PC-3 (cell line): ENCODE measurements around the gene VSTM2B. TPM values are rescaled to one million over a fixed set of nuclear protein-coding genes. Genes with fewer than 3 reads are reported as not detected.

Experiments
- ATAC-seq: fragments of 200-7000 bp; cut with Tn5 transposase; 2 replicates; pipeline ENCODE4 v1.9.1; 2020; ENCODE audit warnings: mild to moderate bottlenecking, moderate library complexity
- BruUV-seq: library from RNA; stranded (reverse); fragments of 400-500 nt; replicated peaks from 2 replicates; lab custom pipeline; 2021; lab: Mats Ljungman, UMichigan
- CTCF ChIA-PET: fragments of 300-600 bp; sonication (Branson Sonifier 250); formaldehyde crosslinking; loops from one replicate; lab custom pipeline; 2022; ENCODE audit warnings: antibody characterized with exemption; lab: Charles Lee
- POLR2A ChIA-PET: fragments of 300-600 bp; sonication (Branson Sonifier 250); formaldehyde crosslinking; loops from one replicate; lab custom pipeline; 2022; ENCODE audit warnings: antibody characterized with exemption; ENCODE audit not compliant: unreplicated experiment; lab: Charles Lee
- DNase-seq: peaks from one replicate; pipeline ENCODE4 v3.0.0-alpha.2; 2015
- H2AFZ ChIP-seq: fragments of 300-600 bp; sonication (generic); 2 replicates; pipeline ENCODE4 v1.6.0; 2016; ENCODE audit warnings: antibody characterized with exemption, low read length
- H3F3A ChIP-seq: fragments of 300-600 bp; sonication (generic); one replicate; pipeline ENCODE4 v1.6.0; 2017; ENCODE audit warnings: antibody characterized with exemption, low read length, control low read depth, mild to moderate bottlenecking; ENCODE audit not compliant: unreplicated experiment
- H3K27ac ChIP-seq: fragments of 300-600 bp; sonication (generic); 2 replicates; pipeline ENCODE4 v1.5.1; 2016; ENCODE audit warnings: mild to moderate bottlenecking, low read length
- H3K27me3 ChIP-seq: fragments of 300-600 bp; sonication (generic); 2 replicates; pipeline ENCODE4 v1.6.1; 2016; ENCODE audit warnings: low read length, mixed read lengths
- H3K36me3 ChIP-seq: fragments of 300-600 bp; sonication (generic); 2 replicates; pipeline ENCODE4 v1.6.1; 2016; ENCODE audit warnings: low read depth, mixed run types, low read length, mixed read lengths
- H3K4me1 ChIP-seq: fragments of 300-600 bp; sonication (generic); 2 replicates; pipeline ENCODE4 v1.5.1; 2016; ENCODE audit warnings: low read length; ENCODE audit not compliant: insufficient read depth
- H3K4me2 ChIP-seq: fragments of 300-600 bp; sonication (generic); 2 replicates; pipeline ENCODE4 v1.6.0; 2016; ENCODE audit warnings: low read length
- H3K4me3 ChIP-seq: fragments of 300-600 bp; sonication (generic); 2 replicates; pipeline ENCODE4 v1.5.1; 2016; ENCODE audit warnings: mild to moderate bottlenecking, low read length, mixed read lengths
- H3K79me2 ChIP-seq: fragments of 300-600 bp; sonication (generic); 2 replicates; pipeline ENCODE4 v1.6.1; 2017; ENCODE audit warnings: low read length, mixed read lengths
- H3K9ac ChIP-seq: fragments of 300-600 bp; sonication (generic); 2 replicates; pipeline ENCODE4 v1.6.0; 2016; ENCODE audit warnings: mild to moderate bottlenecking, low read length
- H3K9me2 ChIP-seq: fragments of 300-600 bp; sonication (generic); replicated peaks from 2 replicates; pipeline ENCODE4 v1.6.1; 2016; ENCODE audit warnings: mixed run types, low read length, mixed read lengths
- H3K9me3 ChIP-seq: fragments of 300-600 bp; sonication (generic); 2 replicates; pipeline ENCODE4 v1.6.1; 2016; ENCODE audit warnings: low read length, mixed read lengths
- H4K20me1 ChIP-seq: fragments of 300-600 bp; sonication (generic); 2 replicates; pipeline ENCODE4 v1.6.1; 2016; ENCODE audit warnings: low read length, mixed read lengths
- EZH2 ChIP-seq: fragments of 300-600 bp; sonication (generic); IDR thresholded peaks from one replicate; pipeline ENCODE4 v1.6.1; 2017; ENCODE audit warnings: antibody characterized with exemption, mild to moderate bottlenecking, low read length; ENCODE audit not compliant: unreplicated experiment
- EZH2phosphoT487 ChIP-seq: fragments of 300-600 bp; sonication (generic); IDR thresholded peaks from 2 replicates; pipeline ENCODE4 v1.6.1; 2018; ENCODE audit warnings: mild to moderate bottlenecking, antibody characterized with exemption, low read length, borderline replicate concordance
- intact Hi-C: fragments of 100-400 bp; cut with micrococcal nuclease; formaldehyde crosslinking; loops from 2 replicates; pipeline ENCODE4 v1.9.0; 2023
- total RNA-seq: library from RNA; depleted of rRNA; stranded (reverse); fragments of >200 nt; gene quantifications from 2 replicates; pipeline ENCODE4 v1.2.3, GENCODE V29; 2014
- TF ChIP-seq, protein P1 (sequence below): fragments of 300-600 bp; sonication (generic); conservative IDR thresholded peaks from 2 replicates; pipeline ENCODE4 v1.5.1; 2017; ENCODE audit warnings: antibody characterized with exemption, low read depth, mild to moderate bottlenecking, low read length

The VSTM2B gene
- total RNA-seq, 1 experiment from 2014 or later: not detected

- no peak overlapping the region for H3K27ac ChIP-seq
- ChIA-PET CTCF (no interaction called here), POLR2A (no interaction called here)
- no peaks in the 10 kb centered on the region for H3K9me3 ChIP-seq
- H3F3A ChIP-seq: no peaks in the 10 kb centered on the region
- H3K9ac ChIP-seq: no peak overlapping the region
- H3K79me2 ChIP-seq: no peaks in the 10 kb centered on the region
- H4K20me1 ChIP-seq: no peaks in the 10 kb centered on the region
- no peak overlapping the region for H2AFZ ChIP-seq
- ATAC-seq (no peak), DNase-seq (no peak)
- H3K4me3 ChIP-seq: no peak overlapping the region
- no peak overlapping the region for H3K4me2 ChIP-seq
- intact Hi-C loops: no loop called here
- peaks cover 49% of the 10 kb centered on the region for H3K27me3 ChIP-seq
- H3K9me2 ChIP-seq: no peaks in the 10 kb centered on the region
- BruUV-seq: no TSS peak
- H3K4me1 ChIP-seq: no peaks in the 10 kb centered on the region
- H3K36me3 ChIP-seq: no peaks in the 10 kb centered on the region
- TF ChIP-seq EZH2 (no peak), EZH2phosphoT487 (no peak)
- TF ChIP-seq, protein P1, sequence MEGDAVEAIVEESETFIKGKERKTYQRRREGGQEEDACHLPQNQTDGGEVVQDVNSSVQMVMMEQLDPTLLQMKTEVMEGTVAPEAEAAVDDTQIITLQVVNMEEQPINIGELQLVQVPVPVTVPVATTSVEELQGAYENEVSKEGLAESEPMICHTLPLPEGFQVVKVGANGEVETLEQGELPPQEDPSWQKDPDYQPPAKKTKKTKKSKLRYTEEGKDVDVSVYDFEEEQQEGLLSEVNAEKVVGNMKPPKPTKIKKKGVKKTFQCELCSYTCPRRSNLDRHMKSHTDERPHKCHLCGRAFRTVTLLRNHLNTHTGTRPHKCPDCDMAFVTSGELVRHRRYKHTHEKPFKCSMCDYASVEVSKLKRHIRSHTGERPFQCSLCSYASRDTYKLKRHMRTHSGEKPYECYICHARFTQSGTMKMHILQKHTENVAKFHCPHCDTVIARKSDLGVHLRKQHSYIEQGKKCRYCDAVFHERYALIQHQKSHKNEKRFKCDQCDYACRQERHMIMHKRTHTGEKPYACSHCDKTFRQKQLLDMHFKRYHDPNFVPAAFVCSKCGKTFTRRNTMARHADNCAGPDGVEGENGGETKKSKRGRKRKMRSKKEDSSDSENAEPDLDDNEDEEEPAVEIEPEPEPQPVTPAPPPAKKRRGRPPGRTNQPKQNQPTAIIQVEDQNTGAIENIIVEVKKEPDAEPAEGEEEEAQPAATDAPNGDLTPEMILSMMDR: no peak
These were observed 51.8 kb downstream of the VSTM2B start for GRCh38 chr19:29577649-29577963.

DNA sequence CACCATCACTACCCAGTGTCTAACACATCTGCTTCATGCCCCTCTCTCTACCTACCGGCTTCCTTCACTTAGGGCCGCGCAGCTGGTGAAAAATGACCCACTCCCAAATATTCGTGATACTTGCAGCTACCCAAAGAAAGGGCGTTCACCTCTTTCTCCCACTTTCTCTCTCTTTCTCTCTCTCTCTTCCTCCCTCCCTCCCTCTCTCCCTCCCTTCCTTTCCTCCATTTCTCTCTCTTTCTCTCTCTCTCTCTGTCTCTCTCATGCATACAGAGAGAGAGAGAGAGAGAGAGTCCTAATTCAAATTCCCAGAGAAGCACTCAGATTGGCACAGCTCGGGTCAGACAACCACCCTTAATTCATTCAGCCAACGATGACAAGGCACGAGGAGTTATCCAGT is 52.6 kb downstream of the VSTM2B start:
- ChIA-PET CTCF (no interaction called here), POLR2A (no interaction called here)
- Histone ChIP-seq H3K79me2 (no peaks in the 10 kb centered on the region), H3K27ac (no peak overlapping the region), H3K9ac (no peak overlapping the region), H3K4me2 (no peak overlapping the region), H3K9me2 (no peaks in the 10 kb centered on the region), H4K20me1 (no peaks in the 10 kb centered on the region), H3K27me3 (peaks cover 43% of the 10 kb centered on the region), H3F3A (no peaks in the 10 kb centered on the region), H3K9me3 (no peaks in the 10 kb centered on the region), H3K4me1 (no peaks in the 10 kb centered on the region), H3K4me3 (no peak overlapping the region), H3K36me3 (no peaks in the 10 kb centered on the region), H2AFZ (no peak overlapping the region)
- intact Hi-C loops: no loop called here
- TF ChIP-seq EZH2phosphoT487 (no peak), EZH2 (no peak)
- TF ChIP-seq, protein P1: no peak
- DNase-seq (no peak), ATAC-seq (no peak)
- BruUV-seq: no TSS peak

GRCh38 chr19:29579308-29579910 is 53.6 kb downstream of the VSTM2B start:
- H3K9ac ChIP-seq: no peak overlapping the region
- peaks cover 32% of the 10 kb centered on the region for H3K27me3 ChIP-seq

More at GRCh38 chr19:29579308-29579910, 53.6 kb downstream of the VSTM2B start:
- no peak for ATAC-seq
- Histone ChIP-seq H3K9me3 (no peaks in the 10 kb centered on the region), H3K4me2 (no peak overlapping the region), H3K4me3 (no peak overlapping the region), H2AFZ (no peak overlapping the region), H3K9me2 (no peaks in the 10 kb centered on the region), H3F3A (no peaks in the 10 kb centered on the region), H3K27ac (no peak overlapping the region), H3K79me2 (no peaks in the 10 kb centered on the region), H3K36me3 (no peaks in the 10 kb centered on the region), H4K20me1 (no peaks in the 10 kb centered on the region), H3K4me1 (no peaks in the 10 kb centered on the region)
- POLR2A ChIA-PET: no interaction called here
- intact Hi-C loops: no loop called here
- no peak for DNase-seq
- TF ChIP-seq EZH2phosphoT487 (no peak), EZH2 (no peak)
- TF ChIP-seq, protein P1: no peak
- BruUV-seq: no TSS peak
- CTCF ChIA-PET: no interaction called here
